GM10266 (cell line): ENCODE results near the gene MED26.
"Not testable (repeated sequence)": the region's sequence is repeated elsewhere in the genome, so short reads cannot be mapped to it uniquely, and the experiment has no call there.

Experiments
- DNase-seq: peaks from one replicate; pipeline ENCODE4 v3.0.0; 2012; ENCODE audit errors: extremely low spot score
- CTCF ChIP-seq: IDR thresholded peaks from 2 replicates; pipeline ENCODE4 v1.5.1; 2012; ENCODE audit warnings: mild to moderate bottlenecking, low read depth; ENCODE audit not compliant: control insufficient read depth, insufficient read depth; ENCODE audit errors: missing control alignments

The MED26 gene

GRCh38 chr19:16654627-16655026, 26.6 kb upstream of the MED26 start:
- no peak for DNase-seq
- TF ChIP-seq CTCF = no peak

- no peak for DNase-seq
- no peak for TF ChIP-seq CTCF
These were observed 26.1 kb upstream of the MED26 start for GRCh38 chr19:16654140-16654539.

GRCh38 chr19:16652854-16653253, 24.9 kb upstream of the MED26 start:
- no peak for TF ChIP-seq CTCF
- DNase-seq = no peak

GRCh38 chr19:16651421-16652188, 23.6 kb upstream of the MED26 start:
- not testable (repeated sequence) for DNase-seq

- DNase-seq = no peak
- no peak for TF ChIP-seq CTCF
These were observed 22.8 kb upstream of the MED26 start for GRCh38 chr19:16650821-16651220.

GRCh38 chr19:16649734-16650133, 21.7 kb upstream of the MED26 start:
- DNase-seq = no peak
- TF ChIP-seq CTCF = no peak

GRCh38 chr19:16645140-16645539, 17.1 kb upstream of the MED26 start:
- TF ChIP-seq CTCF = no peak
- no peak for DNase-seq

- TF ChIP-seq CTCF = no peak
- no peak for DNase-seq
These were observed 13.7 kb upstream of the MED26 start for GRCh38 chr19:16641695-16642094.
